Hematopoietic multipotent progenitor cell treated with erythropoietin and hydrocortisone succinate and interleukin-3 and kit ligand, for 15 days (in vitro differentiated cells): ENCODE data around the gene AUTS2.

Source experiments
- DNase-seq: peaks from one replicate; pipeline ENCODE4 v3.0.0-alpha.2; 2015; ENCODE audit warnings: low spot score

Gene AUTS2

GRCh38 chr7:70384891-70385290 is 786.6 kb downstream of the AUTS2 start:
- no peak for DNase-seq

GRCh38 chr7:70387217-70387616 is 788.9 kb downstream of the AUTS2 start:
- DNase-seq: no peak

GRCh38 chr7:70389531-70390151 is 791.4 kb downstream of the AUTS2 start:
- DNase-seq: no peak

GRCh38 chr7:70390251-70390650 is 792.0 kb downstream of the AUTS2 start:
- DNase-seq: no peak

GRCh38 chr7:70392256-70392876 is 794.1 kb downstream of the AUTS2 start:
- no peak for DNase-seq

GRCh38 chr7:70392877-70393435 is 794.7 kb downstream of the AUTS2 start:
- DNase-seq: no peak

- no peak for DNase-seq
Measured at GRCh38 chr7:70393956-70394355, 795.7 kb downstream of the AUTS2 start.

GRCh38 chr7:70400829-70401380 is 802.6 kb downstream of the AUTS2 start:
- DNase-seq: no peak

GRCh38 chr7:70402069-70402468 is 803.8 kb downstream of the AUTS2 start:
- no peak for DNase-seq

GRCh38 chr7:70405241-70405640 is 807.0 kb downstream of the AUTS2 start:
- no peak for DNase-seq

- no peak for DNase-seq
Measured at GRCh38 chr7:70406186-70406949, 808.1 kb downstream of the AUTS2 start.

- no peak for DNase-seq
Measured at GRCh38 chr7:70406950-70407209, 808.6 kb downstream of the AUTS2 start.

- no peak for DNase-seq
Measured at GRCh38 chr7:70408477-70408876, 810.2 kb downstream of the AUTS2 start.

GRCh38 chr7:70408891-70409290 is 810.6 kb downstream of the AUTS2 start:
- DNase-seq: no peak

- no peak for DNase-seq
Measured at GRCh38 chr7:70410134-70410750, 812.0 kb downstream of the AUTS2 start.

- DNase-seq: no peak
Measured at GRCh38 chr7:70414368-70414767, 816.1 kb downstream of the AUTS2 start.

GRCh38 chr7:70415179-70415972 is 817.1 kb downstream of the AUTS2 start:
- no peak for DNase-seq

GRCh38 chr7:70416347-70416985 is 818.2 kb downstream of the AUTS2 start:
- DNase-seq: no peak

GRCh38 chr7:70416986-70417655 is 818.8 kb downstream of the AUTS2 start:
- no peak for DNase-seq

GRCh38 chr7:70419526-70420380 is 821.5 kb downstream of the AUTS2 start:
- no peak for DNase-seq
